ENCODE data around the gene BRI3.

DNA sequence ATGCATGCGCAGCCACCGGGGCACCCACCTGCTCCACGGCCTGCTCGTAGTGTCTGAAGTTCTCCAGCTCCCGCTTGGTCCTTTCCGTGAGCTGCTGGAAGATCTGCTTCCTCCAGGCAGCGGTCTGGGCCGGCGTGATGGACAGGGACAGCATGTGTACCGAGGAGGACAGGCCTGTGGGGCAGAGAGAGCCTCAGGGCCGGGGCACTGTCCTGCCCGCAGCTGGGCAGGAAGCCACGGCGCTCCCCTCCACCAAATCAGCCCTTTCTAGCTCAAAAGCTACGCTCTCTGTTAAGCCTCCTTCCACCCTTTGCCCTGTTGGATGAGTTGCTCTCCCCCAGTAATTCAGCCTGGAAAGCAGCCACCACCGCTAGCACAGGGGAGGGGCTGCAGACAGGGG, 48.7 kb upstream of the BRI3 start:
- no peak for TF ChIP-seq EZH2 (IDR thresholded peaks at IDR 0.05; ENCODE audit: borderline replicate concordance, low read length)
- TF ChIP-seq CTCF (IDR thresholded peaks at IDR 0.05; ENCODE audit: low read length) = no peak

All from OCI-LY1 (cell line).